ENCODE data around the gene PTPRG.

- TF ChIP-seq CTCF (conservative IDR thresholded peaks at IDR 0.05; ENCODE audit: low read depth, low read length) (no peak), EZH2 (IDR thresholded peaks at IDR 0.05; ENCODE audit: borderline replicate concordance, low read depth, low read length, poor library complexity, severe bottlenecking) (no peak)
Observed at GRCh38 chr3:61702453-61702852, 141.1 kb downstream of the PTPRG start.
